Measurements from ENCODE around the gene LETMD1. TPM values are rescaled to one million over a fixed set of nuclear protein-coding genes. Genes with fewer than 3 reads are reported as not detected.

Gene LETMD1
- total and polyA plus RNA-seq, 2 donors (not counting 3 experiments of a cell fraction or from before 2014, with no cell fraction given), result 38.9 to 47.7 TPM

GRCh38 chr12:51001799-51002198, 46.3 kb upstream of the LETMD1 start:
- no peaks in the 10 kb centered on the region for H3K27me3 ChIP-seq (ENCODE audit: control insufficient read depth in 2 of 2, insufficient read depth in 2 of 2, low read length in 2 of 2)
- no peak for DNase-seq (ENCODE audit: low read depth, low spot score)
- no peak overlapping the region for H3K9ac ChIP-seq (replicated peaks; ENCODE audit: extremely low read depth, insufficient read depth, low read length)
- H3K36me3 ChIP-seq (ENCODE audit: control insufficient read depth in 2 of 2, extremely low read depth in 1 of 2, insufficient read depth in 2 of 2, low read length in 2 of 2), result peaks cover 0 to 3% of the 10 kb centered on the region in 2 experiments
- ChIA-PET POLR2A (no interaction called here), CTCF (interaction anchor here (1.0 kb wide), 1 partner anchor 177 kb away, joined by 4 read pairs; no protein-coding TSS in a partner anchor)
- dilution Hi-C loops (cut with MboI; ENCODE audit: extremely low pct_ligation_motif_present, low sequenced_read_pairs), result no loop called here
- no peak overlapping the region for H2AFZ ChIP-seq (ENCODE audit: low read depth, low read length)
- no peaks in the 10 kb centered on the region for H3K4me1 ChIP-seq (ENCODE audit: control insufficient read depth, extremely low read depth, insufficient read depth, low read length)
- H4K20me1 ChIP-seq (replicated peaks; ENCODE audit: control insufficient read depth, extremely low read depth, insufficient read depth, low read length), result no peaks in the 10 kb centered on the region
- no peak overlapping the region for H3K4me3 ChIP-seq (replicated peaks in 1 of 3; ENCODE audit: insufficient read depth in 1 of 3, low read depth in 1 of 3, low read length in 3 of 3)
- TF ChIP-seq MAX (IDR thresholded peaks at IDR 0.05; ENCODE audit: insufficient read depth, insufficient read length) (no peak), POLR2AphosphoS5 (IDR thresholded peaks at IDR 0.05; ENCODE audit: insufficient read depth, low read depth, low read length) (no peak), EZH2 (IDR thresholded peaks at IDR 0.05; ENCODE audit: borderline replicate concordance, low read depth, low read length, severe bottlenecking) (no peak), CTCF (IDR thresholded peaks at IDR 0.05; ENCODE audit: extremely low read depth in 1 of 2, insufficient read depth in 1 of 2, low read depth in 1 of 2, low read length in 2 of 2) (no peak), POLR2A (IDR thresholded peaks at IDR 0.05; ENCODE audit: low read depth, low read length) (no peak), MYC (IDR thresholded peaks at IDR 0.05; ENCODE audit: low read depth, low read length) (no peak), GATA2 (IDR thresholded peaks at IDR 0.05; ENCODE audit: insufficient read depth, insufficient read length, low read depth, low read length) (no peak)
- no peak overlapping the region for H3K27ac ChIP-seq (ENCODE audit: insufficient read depth, low read depth, low read length)
- intact Hi-C loops (cut with micrococcal nuclease), result no loop called here
- H3K79me2 ChIP-seq (ENCODE audit: control insufficient read depth, insufficient read depth, low read length), result no peaks in the 10 kb centered on the region
- H3K9me1 ChIP-seq (replicated peaks; ENCODE audit: control insufficient read depth, extremely low read depth, insufficient read depth, low read length), result no peaks in the 10 kb centered on the region
- no peaks in the 10 kb centered on the region for H3K9me3 ChIP-seq (replicated peaks; ENCODE audit: control insufficient read depth, insufficient read depth, low read length)
- FAIRE-seq, result no peak
- BruUV-seq (replicated peaks), result no TSS peak
- H3K4me2 ChIP-seq (ENCODE audit: insufficient read depth, low read length), result no peak overlapping the region

All from endothelial cell of umbilical vein (primary cell).